Activated CD4-positive, alpha-beta T cell treated with anti-CD3 and anti-CD28 coated beads, Interleukin-2, amount 10 ng/mL, durations not matched to agents 24 days and 14 days (primary cell): ENCODE measurements around the gene ARL2. TPM values are rescaled to one million over a fixed set of nuclear protein-coding genes. Genes with fewer than 3 reads are reported as not detected.

ENCODE experiments used
- DNase-seq: peaks from one replicate; pipeline ENCODE4 v3.0.0; 2022
- H3K27ac Mint-ChIP-seq: one replicate; pipeline ENCODE4 v1.8.0; 2022; ENCODE audit warnings: mild to moderate bottlenecking, mixed read lengths
- H3K27me3 Mint-ChIP-seq: one replicate; pipeline ENCODE4 v1.8.0; 2022; ENCODE audit warnings: mixed read lengths
- H3K36me3 Mint-ChIP-seq: one replicate; pipeline ENCODE4 v1.8.0; 2022; ENCODE audit warnings: low read depth, mild to moderate bottlenecking, mixed read lengths
- H3K4me1 Mint-ChIP-seq: one replicate; pipeline ENCODE4 v1.8.0; 2021; ENCODE audit warnings: mixed read lengths
- H3K4me3 Mint-ChIP-seq: one replicate; pipeline ENCODE4 v1.8.0; 2022; ENCODE audit warnings: mild to moderate bottlenecking, moderate library complexity, mixed read lengths
- H3K9me3 Mint-ChIP-seq: one replicate; pipeline ENCODE4 v1.8.0; 2021; ENCODE audit warnings: mixed read lengths
- intact Hi-C: fragments of 100-400 bp; cut with micrococcal nuclease; formaldehyde crosslinking; loops from one replicate; pipeline ENCODE4 v1.15.1; 2023
- total RNA-seq: library from RNA; stranded (reverse); gene quantifications from 2 replicates; pipeline ENCODE4 v1.2.3, GENCODE V29; 2022

The ARL2 gene
- total RNA-seq, 1 donor from 2014 or later: 78.8 TPM

- peaks cover 11% of the 10 kb centered on the region for H3K4me1 Mint-ChIP-seq
- intact Hi-C loops: no loop called here
- no peak overlapping the region for H3K4me3 Mint-ChIP-seq
- no peak for DNase-seq
- no peak overlapping the region for H3K27ac Mint-ChIP-seq
- H3K36me3 Mint-ChIP-seq: no peaks in the 10 kb centered on the region
- H3K27me3 Mint-ChIP-seq: no peaks in the 10 kb centered on the region
- H3K9me3 Mint-ChIP-seq: no peaks in the 10 kb centered on the region
These were observed 47.0 kb downstream of the ARL2 start for GRCh38 chr11:65060913-65061408.

- Mint-ChIP-seq H3K27me3 (no peaks in the 10 kb centered on the region), H3K27ac (no peak overlapping the region), H3K9me3 (no peaks in the 10 kb centered on the region), H3K4me1 (peaks cover 11% of the 10 kb centered on the region), H3K36me3 (no peaks in the 10 kb centered on the region), H3K4me3 (no peak overlapping the region)
- no peak for DNase-seq
- intact Hi-C loops: no loop called here
These were observed 49.6 kb downstream of the ARL2 start for GRCh38 chr11:65063532-65063931.

GRCh38 chr11:65064847-65065240 lies 50.9 kb downstream of the ARL2 start:
- Mint-ChIP-seq H3K4me1 (peaks cover 11% of the 10 kb centered on the region), H3K27me3 (no peaks in the 10 kb centered on the region), H3K36me3 (no peaks in the 10 kb centered on the region), H3K4me3 (no peak overlapping the region), H3K9me3 (no peaks in the 10 kb centered on the region), H3K27ac (no peak overlapping the region)
- DNase-seq: no peak
- intact Hi-C loops: no loop called here

GRCh38 chr11:65065851-65066250 lies 51.9 kb downstream of the ARL2 start:
- Mint-ChIP-seq H3K9me3 (no peaks in the 10 kb centered on the region), H3K27me3 (no peaks in the 10 kb centered on the region), H3K27ac (no peak overlapping the region), H3K4me3 (no peak overlapping the region), H3K4me1 (peaks cover 3% of the 10 kb centered on the region), H3K36me3 (no peaks in the 10 kb centered on the region)
- no peak for DNase-seq
- intact Hi-C loops: no loop called here

GRCh38 chr11:65066315-65066714 lies 52.4 kb downstream of the ARL2 start:
- no peaks in the 10 kb centered on the region for H3K27me3 Mint-ChIP-seq
- no peak for DNase-seq
- intact Hi-C loops: no loop called here
- H3K36me3 Mint-ChIP-seq: no peaks in the 10 kb centered on the region
- no peak overlapping the region for H3K4me3 Mint-ChIP-seq
- no peaks in the 10 kb centered on the region for H3K4me1 Mint-ChIP-seq
- H3K9me3 Mint-ChIP-seq: no peaks in the 10 kb centered on the region
- H3K27ac Mint-ChIP-seq: no peak overlapping the region

GRCh38 chr11:65066805-65067291 lies 52.9 kb downstream of the ARL2 start:
- H3K27me3 Mint-ChIP-seq: no peaks in the 10 kb centered on the region
- H3K4me1 Mint-ChIP-seq: no peaks in the 10 kb centered on the region
- no peaks in the 10 kb centered on the region for H3K36me3 Mint-ChIP-seq
- H3K4me3 Mint-ChIP-seq: no peak overlapping the region
- H3K27ac Mint-ChIP-seq: no peak overlapping the region
- no peak for DNase-seq
- intact Hi-C loops: no loop called here
- H3K9me3 Mint-ChIP-seq: no peaks in the 10 kb centered on the region

- no peak overlapping the region for H3K27ac Mint-ChIP-seq
- H3K27me3 Mint-ChIP-seq: no peaks in the 10 kb centered on the region
- no peaks in the 10 kb centered on the region for H3K9me3 Mint-ChIP-seq
- DNase-seq: no peak
- no peak overlapping the region for H3K4me3 Mint-ChIP-seq
- H3K36me3 Mint-ChIP-seq: no peaks in the 10 kb centered on the region
- intact Hi-C loops: no loop called here
- no peaks in the 10 kb centered on the region for H3K4me1 Mint-ChIP-seq
These were observed 53.5 kb downstream of the ARL2 start for GRCh38 chr11:65067446-65067845.

- intact Hi-C loops: no loop called here
- no peak overlapping the region for H3K4me3 Mint-ChIP-seq
- no peak for DNase-seq
- H3K27ac Mint-ChIP-seq: no peak overlapping the region
- no peaks in the 10 kb centered on the region for H3K9me3 Mint-ChIP-seq
- no peaks in the 10 kb centered on the region for H3K27me3 Mint-ChIP-seq
- no peaks in the 10 kb centered on the region for H3K4me1 Mint-ChIP-seq
- H3K36me3 Mint-ChIP-seq: no peaks in the 10 kb centered on the region
These were observed 55.3 kb downstream of the ARL2 start for GRCh38 chr11:65069217-65069616.

Other genes starting within 250 kb of the ARL2 start
- gene SF1, start 235.6 kb upstream of the ARL2 start, total RNA-seq: 522 and 525 TPM in 2 replicates
- gene MAP4K2, start 210.9 kb upstream of the ARL2 start, total RNA-seq: 63.5 and 67.3 TPM in 2 replicates
- 36.7 and 39.1 TPM in 2 replicates for gene MEN1, start 203.6 kb upstream of the ARL2 start, total RNA-seq
- 0.05 TPM in 2 replicates for gene CDC42BPG, start 169.5 kb upstream of the ARL2 start, total RNA-seq
- 93.0 and 101 TPM in 2 replicates for gene EHD1, start 135.5 kb upstream of the ARL2 start, total RNA-seq
- 22.5 and 23.1 TPM in 2 replicates for gene ATG2A, start 97.0 kb upstream of the ARL2 start, total RNA-seq
- gene PPP2R5B, start 89.5 kb upstream of the ARL2 start, total RNA-seq: 11.4 and 16.7 TPM in 2 replicates
- gene GPHA2, start 78.3 kb upstream of the ARL2 start, total RNA-seq: not detected in 2 replicates
- 0.71 TPM in 1 of 2 replicates, not detected in the other for gene MAJIN, start 42.1 kb upstream of the ARL2 start, total RNA-seq
- 0.09 TPM in 1 of 2 replicates, not detected in the other for gene BATF2, start 17.2 kb upstream of the ARL2 start, total RNA-seq
- 15.9 and 17.9 TPM in 2 replicates for gene SNX15, start 13.3 kb downstream of the ARL2 start, total RNA-seq
- 16.3 and 18.0 TPM in 2 replicates for gene SAC3D1, start 27.1 kb downstream of the ARL2 start, total RNA-seq
- gene NAALADL1, start 44.4 kb downstream of the ARL2 start, total RNA-seq: 12.5 and 13.0 TPM in 2 replicates
- gene CDCA5, start 69.9 kb downstream of the ARL2 start, total RNA-seq: 94.4 and 95.1 TPM in 2 replicates
- gene ZFPL1, start 70.1 kb downstream of the ARL2 start, total RNA-seq: 33.3 and 34.7 TPM in 2 replicates
- 127 and 136 TPM in 2 replicates for gene VPS51, start 82.1 kb downstream of the ARL2 start, total RNA-seq
- 28.2 and 28.9 TPM in 2 replicates for gene TM7SF2, start 97.7 kb downstream of the ARL2 start, total RNA-seq
- gene ZNHIT2, start 103.5 kb downstream of the ARL2 start, total RNA-seq: 17.1 and 18.1 TPM in 2 replicates
- 1,048 and 1,049 TPM in 2 replicates for gene FAU, start 108.0 kb downstream of the ARL2 start, total RNA-seq
- 78.1 and 81.4 TPM in 2 replicates for gene MRPL49, start 108.2 kb downstream of the ARL2 start, total RNA-seq
- gene SYVN1, start 120.4 kb downstream of the ARL2 start, total RNA-seq: 36.9 and 39.0 TPM in 2 replicates
- gene SPDYC, start 156.1 kb downstream of the ARL2 start, total RNA-seq: not detected in 2 replicates
- gene CAPN1, start 167.8 kb downstream of the ARL2 start, total RNA-seq: 87.1 and 96.5 TPM in 2 replicates
- gene POLA2, start 247.8 kb downstream of the ARL2 start, total RNA-seq: 77.4 and 82.8 TPM in 2 replicates